Neural cell (in vitro differentiated cells): ENCODE measurements around the gene RYR2.

Experiments used
- CTCF ChIP-seq: fragments of 450-650 bp; IDR thresholded peaks from 2 replicates; pipeline ENCODE4 v1.5.1; 2014; ENCODE audit warnings: antibody characterized with exemption, mild to moderate bottlenecking, moderate library complexity; ENCODE audit not compliant: poor library complexity, severe bottlenecking
- REST ChIP-seq: IDR thresholded peaks from 2 replicates; pipeline ENCODE4 v1.6.1; 2012; ENCODE audit warnings: borderline replicate concordance

- TF ChIP-seq REST (no peak), CTCF (no peak)
Measured at GRCh38 chr1:237255071-237255470, 213.1 kb downstream of the RYR2 start.
